AG09319 (cell line): ENCODE data around the gene ATP13A2.

ENCODE experiments used
- DNase-seq: peaks from one replicate; pipeline ENCODE4 v3.0.0-alpha.2; 2010; ENCODE audit warnings: low read depth; ENCODE audit errors: extremely low read depth
- CTCF ChIP-seq: IDR thresholded peaks from 2 replicates; pipeline ENCODE4 v1.5.1; 2011; ENCODE audit warnings: low read depth, mild to moderate bottlenecking, inconsistent platforms, low read length, moderate library complexity

Gene ATP13A2

GRCh38 chr1:16984717-16985116 is 27.0 kb downstream of the ATP13A2 start:
- DNase-seq, result peak; percentile 47
- TF ChIP-seq CTCF, result no peak

GRCh38 chr1:16983649-16984048 is 28.1 kb downstream of the ATP13A2 start:
- no peak for DNase-seq
- no peak for TF ChIP-seq CTCF

GRCh38 chr1:16982902-16983301 is 28.8 kb downstream of the ATP13A2 start:
- DNase-seq, result no peak
- TF ChIP-seq CTCF, result no peak

- peak; percentile 36 for DNase-seq
- TF ChIP-seq CTCF, result no peak
Observed at GRCh38 chr1:16981269-16981849, 30.4 kb downstream of the ATP13A2 start.

- TF ChIP-seq CTCF, result no peak
- no peak for DNase-seq
Observed at GRCh38 chr1:16980473-16981268, 31.1 kb downstream of the ATP13A2 start, which contains the start of gene MFAP2. Gene MFAP2 (minus strand): TSS chr1:16980620. CDS start chr1:16978273, 2,347 bp downstream.

GRCh38 chr1:16979475-16980327 is 32.0 kb downstream of the ATP13A2 start:
- no peak for DNase-seq
- TF ChIP-seq CTCF, result no peak
